Skeletal muscle satellite cell (primary cell): ENCODE data around the gene BRD3.

ENCODE experiments used
- H3K27me3 ChIP-seq: 2 replicates; pipeline ENCODE4 v1.7.0; 2013; ENCODE audit warnings: low read length; ENCODE audit not compliant: control insufficient read depth, insufficient read depth
- H3K36me3 ChIP-seq: 2 replicates; pipeline ENCODE4 v1.7.0; 2013; ENCODE audit warnings: mild to moderate bottlenecking, control low read depth, low read length; ENCODE audit not compliant: insufficient read depth
- H3K4me1 ChIP-seq: 2 replicates; pipeline ENCODE4 v1.7.0; 2013; ENCODE audit warnings: low read length; ENCODE audit not compliant: control insufficient read depth, insufficient read depth
- H3K4me2 ChIP-seq: 2 replicates; pipeline ENCODE4 v1.7.0; 2013; ENCODE audit warnings: mild to moderate bottlenecking, low read length
- H3K4me3 ChIP-seq: 2 replicates; pipeline ENCODE4 v1.7.0; 2013; ENCODE audit warnings: low read length
- H3K9ac ChIP-seq: 2 replicates; pipeline ENCODE4 v1.7.0; 2013; ENCODE audit warnings: mild to moderate bottlenecking, low read depth, low read length, moderate library complexity
- H3K9me3 ChIP-seq: replicated peaks from 2 replicates; pipeline ENCODE4 v1.7.0; 2013; ENCODE audit warnings: mild to moderate bottlenecking, control low read depth, low read length

BRD3 gene

DNA sequence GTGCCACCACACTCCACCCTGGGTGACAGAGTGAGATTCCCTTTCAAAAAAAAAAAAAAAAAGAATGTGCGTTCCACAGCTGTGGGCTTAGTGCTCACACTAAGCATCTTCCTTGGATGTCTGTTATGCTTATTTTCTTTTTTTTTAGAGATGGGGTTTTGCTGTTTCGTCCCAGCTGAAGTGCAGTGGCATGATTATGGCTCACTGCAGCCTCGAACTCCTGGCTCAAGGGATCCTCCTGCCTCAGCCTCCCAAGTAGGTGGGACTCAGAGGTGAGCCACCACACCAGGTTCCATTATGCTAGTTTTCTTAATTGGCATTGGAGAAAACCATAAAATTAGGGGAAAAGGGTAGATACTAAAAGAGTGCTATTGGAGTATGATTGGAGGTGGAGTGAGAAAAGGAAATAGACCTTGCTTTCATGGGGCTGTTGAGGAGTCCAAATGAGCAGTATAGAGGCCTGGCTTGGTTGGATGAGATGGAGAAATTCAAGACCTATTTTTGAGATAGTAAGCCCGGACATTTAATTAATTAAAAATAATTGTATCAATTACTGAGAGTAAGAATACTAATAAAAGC, 43.5 kb downstream of the BRD3 start:
- peaks cover 4% of the 10 kb centered on the region for H3K27me3 ChIP-seq
- H3K4me3 ChIP-seq = peak overlapping the region; percentile 68
- peaks cover 11% of the 10 kb centered on the region for H3K4me1 ChIP-seq
- H3K36me3 ChIP-seq = peaks cover 12% of the 10 kb centered on the region
- H3K4me2 ChIP-seq = peak overlapping the region; percentile 81
- no peaks in the 10 kb centered on the region for H3K9me3 ChIP-seq
- no peak overlapping the region for H3K9ac ChIP-seq

DNA sequence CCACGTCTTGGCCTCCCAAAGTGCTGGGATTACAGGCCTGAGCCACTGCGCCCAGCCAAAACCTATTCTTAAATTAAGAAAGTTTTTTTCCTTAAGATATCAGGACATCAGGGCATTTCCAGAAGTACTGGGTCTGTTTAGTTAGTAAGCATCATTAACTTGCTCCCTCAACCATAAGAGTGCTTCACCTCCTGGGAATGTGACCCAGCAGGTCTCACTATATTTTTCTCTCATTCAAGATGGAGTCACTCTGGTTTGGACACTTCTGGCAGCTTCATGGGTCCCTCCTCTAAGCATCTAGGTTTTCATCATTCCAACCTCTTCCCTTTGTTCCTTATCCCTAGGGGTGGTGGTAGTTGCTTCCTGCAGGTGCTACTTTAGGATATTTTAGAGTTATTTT, 52.9 kb downstream of the BRD3 start:
- Histone ChIP-seq H3K4me1 (no peaks in the 10 kb centered on the region), H3K4me2 (no peak overlapping the region), H3K27me3 (peaks cover 12% of the 10 kb centered on the region), H3K4me3 (no peak overlapping the region), H3K9me3 (no peaks in the 10 kb centered on the region), H3K9ac (no peak overlapping the region), H3K36me3 (no peaks in the 10 kb centered on the region)

DNA sequence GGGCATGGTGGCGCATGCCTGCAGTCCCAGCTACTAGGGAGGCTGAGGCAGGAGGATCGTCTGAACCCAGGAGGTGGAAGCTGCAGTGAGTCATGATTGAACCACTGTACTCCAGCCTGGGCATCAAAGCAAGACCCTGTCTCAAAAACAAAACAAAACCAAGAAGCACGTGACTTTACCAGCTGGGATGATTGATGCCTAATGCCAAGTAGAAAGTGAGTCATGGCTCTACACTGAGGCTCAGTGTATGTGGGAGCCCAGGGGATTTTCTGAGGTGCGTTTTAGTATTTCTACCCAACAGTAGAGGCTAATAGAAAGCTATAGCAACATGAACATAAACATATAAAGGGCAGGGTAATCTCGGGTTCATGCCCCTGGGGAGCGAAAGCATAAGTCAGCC, 56.4 kb downstream of the BRD3 start:
- no peaks in the 10 kb centered on the region for H3K9me3 ChIP-seq
- peaks cover 32% of the 10 kb centered on the region for H3K27me3 ChIP-seq
- H3K4me3 ChIP-seq = no peak overlapping the region
- H3K9ac ChIP-seq = no peak overlapping the region
- no peaks in the 10 kb centered on the region for H3K4me1 ChIP-seq
- no peaks in the 10 kb centered on the region for H3K36me3 ChIP-seq
- H3K4me2 ChIP-seq = no peak overlapping the region

DNA sequence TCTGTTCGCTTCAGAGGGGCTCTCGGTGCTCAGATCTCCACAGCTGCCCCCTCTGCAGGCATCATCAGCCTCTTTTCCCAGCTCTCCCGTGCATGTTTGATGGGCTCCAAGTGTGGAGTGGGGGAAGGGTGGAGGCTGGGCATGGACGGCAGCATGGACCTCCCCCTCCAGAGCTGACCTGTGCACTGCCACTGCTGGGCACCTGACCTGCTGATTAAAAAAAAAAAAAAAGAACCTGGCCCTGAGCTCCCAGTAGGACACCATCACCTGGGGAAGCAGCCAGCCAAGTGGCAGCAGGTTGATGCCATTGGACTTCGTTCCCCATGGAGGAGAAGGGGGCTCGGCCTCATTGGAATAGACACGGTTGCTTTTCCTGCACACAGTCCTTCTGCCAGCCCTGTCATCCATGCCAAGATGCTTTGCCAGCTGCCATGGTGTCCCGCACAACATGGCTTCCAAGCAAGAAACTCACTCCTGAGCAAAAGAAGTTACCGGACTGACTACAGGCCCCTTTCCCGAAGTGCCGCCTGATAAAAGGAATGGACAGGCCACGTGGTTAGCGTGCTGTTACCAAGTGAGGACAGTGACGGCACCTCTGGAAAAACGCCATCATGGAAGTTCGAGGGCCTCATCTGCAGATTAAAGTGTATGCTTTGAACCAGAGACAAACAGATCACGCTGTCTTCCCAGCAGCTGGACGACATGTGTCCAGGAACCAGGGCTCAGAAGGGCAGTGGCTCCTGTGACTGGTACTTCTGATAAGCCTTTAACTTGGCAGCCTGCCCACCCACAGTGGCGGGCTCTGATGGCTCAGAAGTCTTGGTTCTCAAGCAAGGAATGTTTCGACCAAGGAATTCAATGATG, 57.3 kb downstream of the BRD3 start:
- no peak overlapping the region for H3K4me3 ChIP-seq
- H3K4me1 ChIP-seq = no peaks in the 10 kb centered on the region
- no peak overlapping the region for H3K9ac ChIP-seq
- no peaks in the 10 kb centered on the region for H3K9me3 ChIP-seq
- no peaks in the 10 kb centered on the region for H3K36me3 ChIP-seq
- peaks cover 33% of the 10 kb centered on the region for H3K27me3 ChIP-seq
- no peak overlapping the region for H3K4me2 ChIP-seq

DNA sequence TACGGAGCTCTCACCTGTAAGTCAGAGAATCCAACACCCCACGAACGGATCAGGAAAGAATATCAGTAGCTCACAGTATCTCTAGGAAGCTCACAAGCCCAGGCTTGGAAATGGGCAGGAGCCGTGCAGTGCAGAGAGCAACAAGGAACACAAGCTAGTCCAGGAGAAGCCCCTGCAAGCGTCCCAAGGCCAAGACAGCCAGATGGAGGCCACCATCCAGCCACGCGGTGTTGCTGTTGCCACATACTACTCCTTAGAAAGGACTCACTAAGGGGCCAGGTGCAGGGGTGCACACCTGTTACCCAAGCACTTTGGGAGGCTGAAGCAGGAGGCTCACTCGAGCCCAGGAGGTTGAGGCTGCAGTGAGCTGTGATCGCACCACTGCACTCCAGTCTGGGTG, 60.3 kb downstream of the BRD3 start:
- Histone ChIP-seq H3K4me1 (no peaks in the 10 kb centered on the region), H3K4me3 (no peak overlapping the region), H3K9ac (no peak overlapping the region), H3K9me3 (no peaks in the 10 kb centered on the region), H3K36me3 (no peaks in the 10 kb centered on the region), H3K4me2 (no peak overlapping the region), H3K27me3 (peaks cover 57% of the 10 kb centered on the region)

DNA sequence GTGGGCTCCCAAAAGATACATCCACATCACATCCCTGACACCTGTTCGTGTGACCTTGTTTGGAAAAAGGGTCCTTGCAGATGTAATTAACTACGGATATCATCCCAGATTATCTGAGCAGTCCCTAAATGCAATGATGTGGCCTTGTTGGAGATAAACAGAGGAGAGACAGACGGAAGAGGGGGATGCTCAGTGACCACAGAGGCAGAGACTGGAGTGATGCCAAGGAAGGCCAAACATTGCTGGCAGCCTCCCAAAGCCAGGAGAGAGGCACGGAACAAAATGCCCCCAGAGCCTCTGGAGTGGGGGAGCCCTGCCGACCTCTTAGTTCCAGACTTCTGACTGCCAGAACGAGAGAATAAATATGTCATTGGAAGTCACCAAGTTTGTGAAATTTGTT, 60.7 kb downstream of the BRD3 start:
- peaks cover 58% of the 10 kb centered on the region for H3K27me3 ChIP-seq
- H3K4me3 ChIP-seq = no peak overlapping the region
- H3K4me1 ChIP-seq = no peaks in the 10 kb centered on the region
- H3K4me2 ChIP-seq = no peak overlapping the region
- H3K9ac ChIP-seq = no peak overlapping the region
- H3K36me3 ChIP-seq = no peaks in the 10 kb centered on the region
- H3K9me3 ChIP-seq = no peaks in the 10 kb centered on the region

DNA sequence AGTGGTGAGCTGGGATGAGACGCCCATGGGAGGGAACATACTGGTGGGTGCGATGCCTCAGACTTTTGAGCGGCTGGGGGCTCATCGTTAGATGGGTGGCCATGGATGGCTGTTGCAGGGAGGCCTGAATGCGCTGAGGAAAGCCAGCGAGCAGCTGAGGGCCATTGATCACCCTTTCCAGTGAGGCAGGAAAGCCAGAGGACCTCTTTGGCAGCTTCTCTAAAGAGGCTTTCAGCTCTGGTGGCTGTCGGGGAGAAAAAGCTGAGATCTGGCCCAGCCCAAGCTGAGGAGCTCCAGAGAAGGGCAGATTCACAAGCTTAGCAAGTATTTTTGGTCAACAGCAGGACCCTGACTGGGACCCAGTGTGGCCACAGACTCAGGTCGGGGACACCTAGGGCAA, 62.4 kb downstream of the BRD3 start:
- H3K9me3 ChIP-seq = no peaks in the 10 kb centered on the region
- H3K36me3 ChIP-seq = no peaks in the 10 kb centered on the region
- peaks cover 55% of the 10 kb centered on the region for H3K27me3 ChIP-seq
- no peaks in the 10 kb centered on the region for H3K4me1 ChIP-seq
- no peak overlapping the region for H3K4me2 ChIP-seq
- H3K4me3 ChIP-seq = no peak overlapping the region
- no peak overlapping the region for H3K9ac ChIP-seq

DNA sequence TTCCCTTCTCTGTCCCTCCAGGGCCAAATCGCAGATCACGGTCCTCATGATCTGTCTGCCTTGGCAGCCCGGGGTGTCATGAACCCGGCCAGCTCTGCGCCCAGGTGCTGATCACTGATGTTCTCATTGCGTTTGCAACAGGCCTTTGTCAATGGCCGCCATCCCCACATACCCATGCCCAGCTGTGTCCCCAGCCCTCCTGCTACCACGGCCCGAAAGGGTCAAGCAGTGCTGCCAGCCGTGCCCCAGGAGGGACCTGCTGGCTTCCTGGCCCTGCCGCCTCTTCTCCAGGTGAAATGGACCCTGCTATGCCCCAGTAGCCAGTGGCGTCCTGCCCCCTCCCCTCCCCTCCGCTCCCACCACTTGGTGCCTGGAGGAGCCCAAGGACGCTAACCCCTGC, 62.9 kb downstream of the BRD3 start:
- Histone ChIP-seq H3K27me3 (peaks cover 54% of the 10 kb centered on the region), H3K4me3 (no peak overlapping the region), H3K4me1 (peaks cover 3% of the 10 kb centered on the region), H3K9me3 (no peaks in the 10 kb centered on the region), H3K36me3 (no peaks in the 10 kb centered on the region), H3K4me2 (no peak overlapping the region), H3K9ac (no peak overlapping the region)

DNA sequence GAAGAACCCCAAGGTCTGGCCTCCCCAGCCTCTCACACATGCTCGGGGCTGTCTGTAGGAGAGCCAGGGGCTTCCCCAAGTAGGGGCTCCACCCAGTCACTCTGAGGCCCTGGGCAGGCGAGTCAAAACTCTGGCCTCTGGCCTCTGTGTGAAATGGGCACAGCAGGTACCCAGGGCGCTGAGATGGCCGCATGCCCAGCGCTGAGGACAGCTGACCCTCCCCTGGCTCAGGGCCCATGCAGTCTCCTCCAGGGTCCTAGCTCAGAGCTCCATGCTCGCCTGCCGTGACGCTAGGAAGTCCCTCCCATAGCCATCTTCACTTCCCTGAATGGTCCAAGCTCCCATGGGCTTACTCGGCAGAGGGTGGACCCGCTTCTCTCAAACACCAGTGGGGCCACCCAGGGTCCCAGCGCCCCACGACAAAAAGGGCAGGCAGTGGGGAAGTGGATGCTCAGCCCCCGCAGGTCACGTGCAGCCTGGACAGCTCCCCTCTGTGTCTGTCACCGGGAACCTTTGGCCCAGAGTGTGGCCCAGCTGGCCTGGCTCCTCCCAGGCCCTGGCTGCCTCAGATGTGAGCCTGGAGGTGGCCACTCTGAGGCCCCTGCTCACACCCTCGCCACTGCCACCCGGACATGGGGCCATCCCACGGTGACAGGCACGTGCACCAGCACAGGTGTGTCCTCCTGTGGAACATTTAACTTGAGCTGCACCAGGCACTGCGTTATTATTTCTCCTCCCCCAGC, 63.5 kb downstream of the BRD3 start:
- Histone ChIP-seq H3K4me3 (no peak overlapping the region), H3K36me3 (no peaks in the 10 kb centered on the region), H3K4me2 (no peak overlapping the region), H3K9ac (no peak overlapping the region), H3K9me3 (no peaks in the 10 kb centered on the region), H3K27me3 (peaks cover 52% of the 10 kb centered on the region), H3K4me1 (peaks cover 8% of the 10 kb centered on the region)

DNA sequence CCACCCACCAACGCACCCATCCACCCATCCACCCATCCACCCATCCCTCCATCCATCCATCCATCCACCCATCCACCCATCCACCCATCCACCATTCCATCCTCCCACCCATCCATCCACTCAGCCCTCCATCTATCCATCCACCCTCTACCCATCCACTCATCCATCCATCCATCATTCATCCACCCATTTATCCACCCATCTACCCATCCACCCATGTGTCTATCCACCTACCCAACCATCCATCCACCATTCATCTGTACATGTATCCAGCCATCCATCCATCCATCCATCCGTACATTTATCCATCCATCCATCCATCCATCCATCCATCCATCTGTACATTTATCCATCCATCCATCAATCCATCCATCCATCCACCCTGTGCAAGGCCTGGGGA, 64.6 kb downstream of the BRD3 start:
- peaks cover 8% of the 10 kb centered on the region for H3K4me1 ChIP-seq

DNA sequence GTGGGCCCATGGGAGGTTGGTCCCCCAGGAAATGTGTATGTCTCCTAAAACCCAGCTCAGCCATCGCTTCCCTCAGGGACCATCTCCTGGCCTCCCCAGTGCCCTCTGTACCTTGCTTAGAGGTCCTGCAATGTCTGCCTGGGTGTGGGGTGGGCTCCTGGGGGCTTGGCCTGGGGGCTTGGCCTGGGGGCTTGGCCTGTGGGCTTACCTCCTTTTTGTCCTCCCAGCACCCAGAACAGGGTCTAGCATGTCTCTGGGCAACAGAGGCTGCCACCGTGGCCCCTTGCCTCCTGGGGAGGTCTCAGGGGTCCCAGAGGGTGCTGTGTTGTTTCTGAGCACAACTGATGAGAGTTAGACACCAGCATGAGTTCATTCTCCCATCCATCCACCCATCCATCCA, 65.0 kb downstream of the BRD3 start:
- peaks cover 8% of the 10 kb centered on the region for H3K4me1 ChIP-seq
- no peak overlapping the region for H3K9ac ChIP-seq
- no peak overlapping the region for H3K4me3 ChIP-seq
- peaks cover 43% of the 10 kb centered on the region for H3K27me3 ChIP-seq
- H3K36me3 ChIP-seq = no peaks in the 10 kb centered on the region
- H3K9me3 ChIP-seq = no peaks in the 10 kb centered on the region
- H3K4me2 ChIP-seq = no peak overlapping the region

More for the DNA sequence above, 64.6 kb downstream of the BRD3 start:
- H3K9me3 ChIP-seq = no peaks in the 10 kb centered on the region
- peaks cover 43% of the 10 kb centered on the region for H3K27me3 ChIP-seq
- no peaks in the 10 kb centered on the region for H3K36me3 ChIP-seq
- no peak overlapping the region for H3K4me2 ChIP-seq
- no peak overlapping the region for H3K9ac ChIP-seq
- H3K4me3 ChIP-seq = no peak overlapping the region
